HUES48 (cell line): ENCODE results near the gene LHPP.

Source experiments
- H3K27ac ChIP-seq: one replicate; pipeline ENCODE4 v1.7.0; 2013; ENCODE audit warnings: low read depth, low read length, inconsistent platforms
- H3K27me3 ChIP-seq: 2 replicates; pipeline ENCODE4 v1.6.1; 2013; ENCODE audit warnings: mild to moderate bottlenecking, low read length; ENCODE audit not compliant: control insufficient read depth, insufficient read depth
- H3K36me3 ChIP-seq: 2 replicates; pipeline ENCODE4 v1.6.1; 2013; ENCODE audit warnings: low read length; ENCODE audit not compliant: control insufficient read depth, insufficient read depth
- H3K4me1 ChIP-seq: 2 replicates; pipeline ENCODE4 v1.6.1; 2013; ENCODE audit warnings: mild to moderate bottlenecking, low read length; ENCODE audit not compliant: control insufficient read depth, insufficient read depth
- H3K4me3 ChIP-seq: 2 replicates; pipeline ENCODE4 v1.5.1; 2013; ENCODE audit warnings: mild to moderate bottlenecking, low read depth, low read length
- H3K9ac ChIP-seq: 2 replicates; pipeline ENCODE4 v1.6.1; 2013; ENCODE audit warnings: mild to moderate bottlenecking, low read depth, low read length, moderate library complexity
- H3K9me3 ChIP-seq: 2 replicates; pipeline ENCODE4 v1.6.1; 2013; ENCODE audit warnings: low read length; ENCODE audit not compliant: control insufficient read depth, insufficient read depth

LHPP gene

DNA sequence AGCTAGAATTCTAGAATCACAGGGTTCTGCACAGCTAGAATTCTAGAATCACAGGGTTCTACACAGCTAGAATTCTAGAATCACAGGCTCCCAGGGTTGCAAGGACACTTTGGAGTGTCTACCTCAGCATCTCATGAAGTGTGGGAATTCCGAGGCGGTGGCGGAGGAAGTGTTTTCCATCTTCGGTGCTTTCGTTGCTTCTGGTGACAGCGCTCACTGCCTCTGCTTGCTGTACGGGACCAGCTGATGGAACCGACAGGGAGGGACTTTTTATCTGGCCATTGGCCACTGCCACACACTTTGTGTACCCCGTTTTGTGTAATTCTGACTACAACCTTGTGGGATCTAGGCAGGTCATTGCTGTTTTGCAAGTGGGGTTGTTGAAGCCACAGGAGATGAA is 29.5 kb downstream of the LHPP start:
- Histone ChIP-seq H3K9ac (no peak overlapping the region), H3K9me3 (no peaks in the 10 kb centered on the region), H3K27ac (no peak overlapping the region), H3K36me3 (peaks cover 17% of the 10 kb centered on the region; the same call in 1 of the 2 replicates), H3K4me3 (no peak overlapping the region), H3K4me1 (peaks cover 4% of the 10 kb centered on the region), H3K27me3 (no peaks in the 10 kb centered on the region)

DNA sequence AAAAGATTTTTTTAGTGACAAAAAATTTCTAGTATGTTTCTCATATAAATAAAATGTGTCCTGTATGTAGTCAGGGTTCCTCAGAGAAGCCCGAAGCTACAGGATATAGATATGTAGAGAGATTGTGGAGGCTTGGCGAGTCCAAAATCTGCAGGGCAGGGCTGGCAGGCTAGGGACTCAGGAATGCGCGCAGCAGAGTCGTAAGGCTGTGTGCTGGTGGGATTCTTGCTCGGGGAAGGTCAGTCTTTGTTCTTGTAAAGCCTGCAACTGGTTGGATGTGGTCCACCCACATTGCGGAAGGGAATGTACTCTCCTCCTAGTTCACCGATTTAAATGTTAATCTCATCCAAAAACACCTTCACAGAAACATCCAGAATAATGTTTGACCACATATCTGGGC is 30.6 kb downstream of the LHPP start:
- Histone ChIP-seq H3K27me3 (no peaks in the 10 kb centered on the region), H3K9ac (no peak overlapping the region), H3K4me3 (no peak overlapping the region), H3K27ac (no peak overlapping the region), H3K4me1 (peaks cover 11% of the 10 kb centered on the region), H3K36me3 (peaks cover 17% of the 10 kb centered on the region; the same call in 1 of the 2 replicates), H3K9me3 (no peaks in the 10 kb centered on the region)

DNA sequence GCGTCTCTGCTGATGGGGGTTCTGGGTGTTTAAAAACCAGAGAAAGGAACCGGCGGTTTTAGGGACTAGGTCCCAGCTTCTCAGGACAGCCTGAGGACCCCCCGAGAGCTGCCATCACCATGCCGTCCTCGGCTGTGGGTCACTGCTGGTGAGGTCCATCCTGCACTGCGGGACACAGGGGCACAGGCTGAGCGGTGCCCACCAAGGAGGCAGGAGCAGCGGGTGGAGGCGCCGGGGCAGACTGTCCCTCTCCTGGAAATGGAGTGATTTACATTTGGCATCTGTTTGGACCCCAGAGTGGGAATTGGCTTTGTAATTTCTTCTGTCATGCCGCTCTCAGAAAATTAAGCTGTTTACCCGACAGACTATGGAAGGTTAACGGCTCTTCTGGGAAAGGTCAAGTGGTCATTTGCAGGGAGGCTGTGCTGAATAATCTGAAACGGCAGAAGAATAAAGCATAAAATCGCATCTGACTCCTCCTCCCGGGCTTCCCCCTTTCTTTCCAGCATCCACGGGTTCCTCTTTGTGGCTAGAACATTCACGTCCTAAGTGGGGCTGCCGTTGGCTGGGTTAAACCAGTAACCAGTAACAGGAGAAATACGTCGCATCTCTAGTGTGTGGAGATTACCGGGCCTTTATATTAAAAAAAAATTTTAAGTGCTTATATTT is 31.7 kb downstream of the LHPP start:
- Histone ChIP-seq H3K4me3 (no peak overlapping the region), H3K9ac (no peak overlapping the region), H3K27me3 (no peaks in the 10 kb centered on the region), H3K27ac (no peak overlapping the region), H3K9me3 (no peaks in the 10 kb centered on the region), H3K4me1 (peaks cover 11% of the 10 kb centered on the region), H3K36me3 (peaks cover 14% of the 10 kb centered on the region; the same call in 1 of the 2 replicates)

DNA sequence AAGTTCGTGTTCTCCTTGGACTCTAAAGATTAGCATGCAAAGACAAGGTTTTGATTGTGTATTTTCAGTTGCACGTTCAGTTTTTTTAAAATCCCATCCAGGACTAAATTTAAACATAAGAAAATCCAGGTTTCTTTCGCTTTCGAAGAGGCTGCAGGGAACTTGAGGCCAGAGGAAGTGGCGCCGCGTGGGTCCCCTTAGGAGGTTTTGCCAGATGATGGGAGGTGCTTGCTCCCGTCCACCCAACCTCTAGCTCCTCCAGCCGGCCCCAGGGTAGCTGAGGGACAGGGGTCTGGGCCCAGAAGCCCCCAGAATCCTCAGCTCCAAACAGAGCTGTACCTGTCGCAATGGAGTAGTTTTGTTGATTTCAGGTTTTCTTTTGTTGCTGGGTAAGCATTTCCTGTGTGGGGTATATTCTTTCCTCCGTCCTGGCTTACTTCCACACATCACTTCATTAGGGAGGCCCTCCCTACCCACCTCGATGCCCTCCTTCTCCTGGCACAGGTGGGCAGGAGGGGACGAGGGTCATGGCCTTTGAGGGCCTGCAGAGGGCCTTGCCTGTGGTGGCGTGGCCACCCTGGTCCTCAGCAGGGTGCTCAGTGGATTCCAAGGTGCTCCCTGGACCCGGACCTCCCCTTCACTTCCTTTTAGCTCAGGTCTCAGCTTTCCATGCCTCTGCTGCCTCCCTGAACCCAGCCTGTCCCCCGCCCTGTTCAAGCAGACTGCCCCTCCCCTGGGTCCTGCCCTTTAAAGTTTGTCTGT is 32.6 kb downstream of the LHPP start:
- Histone ChIP-seq H3K9ac (no peak overlapping the region), H3K4me3 (no peak overlapping the region), H3K4me1 (peaks cover 11% of the 10 kb centered on the region), H3K36me3 (peaks cover 9% of the 10 kb centered on the region; the same call in 1 of the 2 replicates), H3K27ac (no peak overlapping the region), H3K9me3 (no peaks in the 10 kb centered on the region), H3K27me3 (no peaks in the 10 kb centered on the region)

DNA sequence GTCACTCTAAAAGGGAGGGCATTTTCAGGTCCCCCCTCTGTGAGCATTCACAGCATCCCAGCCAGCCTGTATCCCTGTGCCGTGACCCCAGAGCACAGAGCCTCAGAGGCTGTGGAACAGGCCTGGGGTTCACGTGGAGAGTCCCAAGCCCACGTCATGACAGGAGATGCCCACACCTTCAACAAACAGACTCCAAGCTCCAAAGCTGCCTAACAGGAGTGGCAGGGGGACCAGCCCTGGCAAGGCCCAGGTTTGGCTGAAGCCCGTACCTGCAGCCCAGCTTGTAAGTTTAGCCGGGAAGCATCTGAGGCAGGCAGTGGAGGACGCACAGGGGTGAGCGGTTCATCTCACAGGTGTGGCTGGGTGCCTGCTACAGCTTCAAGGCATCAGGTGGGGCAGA is 33.5 kb downstream of the LHPP start:
- Histone ChIP-seq H3K27me3 (no peaks in the 10 kb centered on the region), H3K27ac (no peak overlapping the region), H3K4me3 (no peak overlapping the region), H3K9me3 (no peaks in the 10 kb centered on the region), H3K9ac (no peak overlapping the region), H3K4me1 (peaks cover 11% of the 10 kb centered on the region), H3K36me3 (peaks cover 7% of the 10 kb centered on the region; the same call in 1 of the 2 replicates)

DNA sequence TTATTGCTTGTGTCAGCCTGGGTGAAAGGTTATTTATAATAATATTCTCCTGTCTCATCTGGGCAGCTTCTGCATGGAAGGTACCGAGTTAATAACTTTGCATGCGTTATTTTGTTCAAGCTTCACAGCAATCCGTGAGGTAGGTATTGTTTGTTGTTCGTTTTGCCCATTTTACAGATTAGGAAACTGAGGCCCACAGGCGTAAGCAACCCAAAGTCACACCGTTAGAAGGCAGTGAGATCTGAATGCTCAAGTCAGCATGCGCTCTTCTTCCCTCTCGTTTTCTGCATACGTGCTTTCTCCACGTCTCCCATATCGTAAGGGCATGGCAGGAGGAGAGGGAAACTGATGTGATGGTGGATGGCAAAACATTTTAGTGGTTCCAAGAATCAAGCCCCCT is 34.1 kb downstream of the LHPP start:
- Histone ChIP-seq H3K27ac (no peak overlapping the region), H3K4me1 (peaks cover 11% of the 10 kb centered on the region), H3K9me3 (peaks cover 4% of the 10 kb centered on the region; the same call in 1 of the 2 replicates), H3K36me3 (peaks cover 6% of the 10 kb centered on the region; the same call in 1 of the 2 replicates), H3K9ac (no peak overlapping the region), H3K4me3 (no peak overlapping the region), H3K27me3 (no peaks in the 10 kb centered on the region)

DNA sequence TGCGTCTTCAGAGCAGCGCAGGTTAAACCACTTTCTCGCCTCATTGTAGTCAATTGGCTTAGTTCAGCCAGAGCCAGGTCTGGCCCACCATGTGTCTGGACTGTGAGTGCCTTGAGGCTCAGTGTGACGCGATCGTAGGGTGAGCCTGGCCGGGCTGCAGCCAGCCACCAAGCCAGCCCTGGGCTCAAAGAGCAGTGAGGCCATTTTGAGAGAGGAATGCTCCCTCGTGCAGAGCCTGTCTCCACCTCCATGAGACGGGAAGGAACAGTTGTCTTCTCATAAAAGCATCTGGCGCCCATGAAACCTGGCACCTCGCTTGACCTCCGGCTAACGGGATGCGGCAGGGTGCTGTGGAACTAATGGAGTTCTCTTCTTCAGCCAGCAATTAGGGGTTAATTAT is 34.5 kb downstream of the LHPP start:
- H3K27ac ChIP-seq = no peak overlapping the region
- H3K4me3 ChIP-seq = no peak overlapping the region
- H3K9me3 ChIP-seq = peaks cover 8% of the 10 kb centered on the region; the same call in 1 of the 2 replicates
- peaks cover 10% of the 10 kb centered on the region; the same call in 1 of the 2 replicates for H3K36me3 ChIP-seq
- H3K9ac ChIP-seq = no peak overlapping the region
- H3K27me3 ChIP-seq = no peaks in the 10 kb centered on the region
- H3K4me1 ChIP-seq = peaks cover 11% of the 10 kb centered on the region

DNA sequence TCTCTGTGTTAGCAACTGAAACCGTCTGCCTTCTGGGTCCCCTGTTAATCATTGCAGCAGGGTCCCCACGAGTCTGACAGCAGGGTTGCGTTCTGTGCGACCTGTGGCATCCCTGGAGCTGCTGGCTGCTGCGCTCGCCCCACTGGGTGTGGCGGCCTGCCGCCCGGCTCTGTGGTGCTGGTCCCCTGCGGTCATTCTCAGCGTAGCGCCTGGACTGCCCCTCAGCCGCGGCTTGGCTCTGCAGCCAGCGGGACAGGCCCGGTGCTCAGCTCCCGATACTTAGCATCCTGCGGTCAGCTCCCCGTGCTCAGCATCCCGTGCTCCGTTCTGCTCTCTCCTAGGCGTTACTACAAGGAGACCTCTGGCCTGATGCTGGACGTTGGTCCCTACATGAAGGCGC is 35.0 kb downstream of the LHPP start:
- Histone ChIP-seq H3K27ac (no peak overlapping the region), H3K4me1 (peaks cover 11% of the 10 kb centered on the region), H3K27me3 (no peaks in the 10 kb centered on the region), H3K9ac (no peak overlapping the region), H3K9me3 (peaks cover 8% of the 10 kb centered on the region; the same call in 1 of the 2 replicates), H3K36me3 (peaks cover 11% of the 10 kb centered on the region; the same call in 1 of the 2 replicates), H3K4me3 (no peak overlapping the region)

DNA sequence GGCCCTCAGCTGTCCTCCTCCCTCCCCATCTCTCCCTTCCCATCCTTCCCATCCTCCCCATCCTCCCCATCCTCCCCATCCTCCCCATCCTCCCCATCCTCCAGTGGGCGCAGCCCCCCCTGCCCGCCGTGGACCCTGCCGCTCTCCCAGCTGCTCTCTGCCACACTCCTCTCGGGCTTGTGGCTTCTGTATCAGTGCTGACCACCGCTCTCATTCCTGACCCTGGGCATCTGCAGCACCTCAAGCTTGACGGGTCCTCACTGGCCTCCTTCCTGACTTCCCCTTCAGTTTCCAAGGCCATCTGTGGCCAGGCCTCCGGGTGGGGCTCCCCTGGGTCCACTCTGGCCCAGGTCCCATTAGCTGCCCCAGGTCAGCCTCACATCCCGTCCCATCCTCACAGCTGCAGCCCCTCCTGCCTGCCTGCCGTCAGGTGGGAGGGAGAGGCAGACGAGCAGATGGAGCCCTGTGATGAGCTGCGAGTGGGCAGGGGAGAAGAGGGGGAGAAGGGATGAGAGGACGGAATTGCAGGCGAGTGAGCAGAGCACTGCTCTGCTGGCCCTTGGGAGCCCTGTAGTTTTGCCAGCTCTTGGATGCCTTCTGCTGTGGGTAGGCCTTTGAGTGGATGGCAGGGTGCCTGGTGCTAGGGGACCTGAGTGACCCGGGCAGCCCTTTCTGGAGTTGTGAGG is 35.7 kb downstream of the LHPP start:
- H3K4me1 ChIP-seq = peaks cover 11% of the 10 kb centered on the region
- H3K27me3 ChIP-seq = no peaks in the 10 kb centered on the region
- H3K9me3 ChIP-seq = peaks cover 8% of the 10 kb centered on the region; the same call in 1 of the 2 replicates
- H3K9ac ChIP-seq = no peak overlapping the region
- peaks cover 11% of the 10 kb centered on the region; the same call in 1 of the 2 replicates for H3K36me3 ChIP-seq
- H3K4me3 ChIP-seq = no peak overlapping the region
- H3K27ac ChIP-seq = no peak overlapping the region

DNA sequence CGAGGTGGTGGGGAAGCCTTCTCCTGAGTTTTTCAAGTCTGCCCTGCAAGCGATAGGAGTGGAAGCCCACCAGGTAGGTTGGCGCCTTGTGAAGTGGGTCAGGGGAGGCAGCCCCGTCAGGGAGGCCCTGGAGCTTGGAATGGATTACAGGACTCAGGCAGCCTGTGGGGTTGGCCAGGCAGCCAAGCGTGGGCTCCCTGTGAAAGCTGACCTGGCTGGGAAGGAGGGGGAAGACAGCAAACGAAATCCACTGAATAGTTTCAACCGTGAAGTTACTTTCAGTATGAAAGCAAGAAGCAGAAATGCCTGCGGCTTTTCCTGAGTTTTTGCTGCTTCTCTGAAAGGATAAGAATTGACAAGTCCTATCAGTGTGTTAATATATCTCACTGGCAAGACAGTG is 36.4 kb downstream of the LHPP start:
- Histone ChIP-seq H3K36me3 (peaks cover 11% of the 10 kb centered on the region; the same call in 1 of the 2 replicates), H3K9me3 (peaks cover 8% of the 10 kb centered on the region; the same call in 1 of the 2 replicates)

More for the DNA sequence above, 36.4 kb downstream of the LHPP start:
- H3K27me3 ChIP-seq = no peaks in the 10 kb centered on the region
- H3K27ac ChIP-seq = no peak overlapping the region
- no peak overlapping the region for H3K9ac ChIP-seq
- H3K4me3 ChIP-seq = no peak overlapping the region
- peaks cover 11% of the 10 kb centered on the region for H3K4me1 ChIP-seq
